K562 (cell line): ENCODE results near the gene PRRT2. TPM values are rescaled to one million over a fixed set of nuclear protein-coding genes. Genes with fewer than 3 reads are reported as not detected.

Source experiments
- ARID2 ChIP-seq: fragments of 450-650 bp; IDR thresholded peaks from 2 replicates; pipeline ENCODE4 v1.6.1; 2017; ENCODE audit warnings: antibody characterized with exemption, mild to moderate bottlenecking
- CREBBP ChIP-seq: IDR thresholded peaks from one replicate; pipeline ENCODE4 v1.6.1; 2012; ENCODE audit warnings: low read depth, mild to moderate bottlenecking, control low read depth, inconsistent platforms, low read length
- CSDE1 ChIP-seq, 2 experiments: fragments of 450-650 bp; IDR thresholded peaks; 2 replicates each; pipeline ENCODE4 v1.6.1; 2016; ENCODE audit warnings: mild to moderate bottlenecking in 1 of 2
- DACH1 ChIP-seq: fragments of 450-650 bp; IDR thresholded peaks from 2 replicates; pipeline ENCODE4 v1.6.1; 2018; ENCODE audit not compliant: partially characterized antibody
- FOSL1 ChIP-seq: fragments of 200-800 bp; sonication (Bioruptor generic); conservative IDR thresholded peaks from 2 replicates; pipeline ENCODE4 v1.6.1; 2016; ENCODE audit warnings: missing genetic modification characterization, missing compliant biosample characterization
- HCFC1 ChIP-seq: IDR thresholded peaks from 2 replicates; pipeline ENCODE4 v1.6.1; 2012; ENCODE audit warnings: low read depth, low read length, improper control_type of control experiment
- HNRNPK ChIP-seq: fragments of 200-400 bp; formaldehyde crosslinking; IDR thresholded peaks from one replicate; pipeline ENCODE4 v1.6.1; 2018; ENCODE audit warnings: mild to moderate bottlenecking, low read depth, low read length; ENCODE audit not compliant: poor library complexity, severe bottlenecking
- NCOR1 ChIP-seq: fragments of 450-650 bp; IDR thresholded peaks from 2 replicates; pipeline ENCODE4 v1.6.1; 2016; ENCODE audit warnings: mild to moderate bottlenecking, moderate library complexity
- NR3C1 ChIP-seq: sonication (generic); formaldehyde crosslinking; IDR thresholded peaks from 2 replicates; pipeline ENCODE4 v1.8.1; 2022; ENCODE audit warnings: missing genetic modification reagents
- PTTG1 ChIP-seq: fragments of 450-650 bp; IDR thresholded peaks from 2 replicates; pipeline ENCODE4 v1.6.1; 2016; ENCODE audit warnings: low read depth, mild to moderate bottlenecking, missing genetic modification characterization, missing compliant biosample characterization
- RBM34 ChIP-seq: fragments of 200-400 bp; formaldehyde crosslinking; IDR thresholded peaks from 2 replicates; pipeline ENCODE4 v1.6.1; 2018; ENCODE audit warnings: low read length, borderline replicate concordance; ENCODE audit not compliant: insufficient read depth
- SAFB ChIP-seq: fragments of 200-400 bp; formaldehyde crosslinking; IDR thresholded peaks from 2 replicates; pipeline ENCODE4 v1.6.1; 2017; ENCODE audit warnings: low read depth, low read length, borderline replicate concordance
- SMARCC2 ChIP-seq: fragments of 450-650 bp; IDR thresholded peaks from 2 replicates; pipeline ENCODE4 v1.6.1; 2017; ENCODE audit warnings: antibody characterized with exemption, moderate library complexity, mild to moderate bottlenecking, low read depth
- SNRNP70 ChIP-seq: fragments of 200-400 bp; formaldehyde crosslinking; optimal IDR thresholded peaks from 2 replicates; pipeline ENCODE3; 2017; ENCODE audit warnings: low read depth, low read length
- ZBTB1 ChIP-seq: sonication (generic); formaldehyde crosslinking; IDR thresholded peaks from 2 replicates; pipeline ENCODE4 v1.8.1; 2023; ENCODE audit warnings: missing genetic modification reagents, low read depth, mild to moderate bottlenecking, borderline replicate concordance
- ZNF431 ChIP-seq: sonication (generic); formaldehyde crosslinking; IDR thresholded peaks from 2 replicates; pipeline ENCODE4 v1.8.0; 2022; ENCODE audit warnings: mild to moderate bottlenecking, missing genetic modification reagents
- ZNF551 ChIP-seq: fragments of 250-450 bp; sonication (Bioruptor Pico); IDR thresholded peaks from 2 replicates; pipeline ENCODE4 v1.5.0; 2021; ENCODE audit warnings: mild to moderate bottlenecking, moderate library complexity
- polyA plus RNA-seq, 8 experiments: library from polyadenylated mRNA; depleted of rRNA in 4 of 8; stranded (reverse) in 5 of 8; unstranded in 3 of 8; fragments of >200 nt; fragmentation: Nextera tagmentation in 2 of 8; fragmentation: Illumina TruSeq in 1 of 8; extraction: Ambion mirVana in 2 of 8; extraction: Trizol in 1 of 8; gene quantifications; 2 replicates each; pipeline versions ENCODE4 v1.2.1 to v1.2.3, GENCODE V29; 2011 to 2014; ENCODE audit warnings: inconsistent platforms in 1 of 8, missing spikeins in 1 of 8
- total RNA-seq, 7 experiments: library from RNA; depleted of rRNA in 6 of 7; stranded (reverse); fragments of >200 nt in 6 of 7; fragmentation: Illumina TruSeq in 2 of 7; extraction: Trizol in 2 of 7; gene quantifications; 2 replicates each; pipeline versions ENCODE4 v1.2.1 to v1.2.3, GENCODE V29; 2011 to 2021; ENCODE audit warnings: low replicate concordance in 1 of 7
- TF ChIP-seq, protein P1 (sequence below): fragments of 150-350 bp; conservative IDR thresholded peaks from 2 replicates; pipeline ENCODE4 v1.6.1; 2014; ENCODE audit warnings: low read length
- TF ChIP-seq, protein P2 (sequence below): fragments of 250-450 bp; sonication (Bioruptor Pico); IDR thresholded peaks from 2 replicates; pipeline ENCODE4 v1.5.1; 2021; ENCODE audit warnings: mild to moderate bottlenecking
- TF ChIP-seq, protein P3 (sequence below): IDR thresholded peaks from 2 replicates; pipeline ENCODE4 v1.6.1; 2011; ENCODE audit warnings: borderline replicate concordance, low read depth, mild to moderate bottlenecking, moderate library complexity, low read length; ENCODE audit not compliant: insufficient read depth, poor library complexity, severe bottlenecking
- TF ChIP-seq, protein P4 (sequence below): fragments of 450-650 bp; conservative IDR thresholded peaks from 2 replicates; pipeline ENCODE4 v1.6.1; 2016; ENCODE audit warnings: missing genetic modification characterization, low read depth, mild to moderate bottlenecking, missing compliant biosample characterization, moderate library complexity

The PRRT2 gene
- total and polyA plus RNA-seq, 9 of the 15 experiments (the other 6 are each of a cell fraction or from before 2014, with no cell fraction given) = 0.11 to 1.0 (median 0.42) TPM; not detected in 2

DNA sequence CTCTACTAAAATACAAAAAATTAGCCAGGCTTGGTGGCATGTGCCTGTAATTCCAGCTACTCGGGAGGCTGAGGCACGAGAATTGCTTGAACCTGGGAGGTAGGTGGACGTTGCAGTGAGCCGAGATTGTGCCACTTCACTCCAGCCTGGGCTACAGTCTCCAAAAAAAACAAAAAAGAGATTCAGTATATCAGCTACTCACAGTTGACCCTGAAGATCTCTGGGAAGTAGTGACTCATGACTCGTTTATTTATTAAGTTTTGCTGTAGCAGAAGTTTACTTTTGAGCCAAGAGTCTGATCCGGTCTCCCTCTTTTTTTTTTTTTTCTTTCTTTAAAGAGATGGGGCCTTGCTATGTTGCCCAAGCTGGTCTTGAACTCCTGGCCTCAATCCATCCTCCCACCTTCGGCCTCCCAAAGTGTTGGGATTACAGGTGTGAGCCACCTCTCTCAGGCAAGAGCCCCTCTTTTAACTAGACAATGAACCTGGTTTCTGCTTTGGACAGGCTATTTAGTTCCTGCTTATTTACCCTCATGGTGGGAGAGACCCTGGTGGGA is 12.7 kb downstream of the PRRT2 start (continued):
- TF ChIP-seq, protein P1, sequence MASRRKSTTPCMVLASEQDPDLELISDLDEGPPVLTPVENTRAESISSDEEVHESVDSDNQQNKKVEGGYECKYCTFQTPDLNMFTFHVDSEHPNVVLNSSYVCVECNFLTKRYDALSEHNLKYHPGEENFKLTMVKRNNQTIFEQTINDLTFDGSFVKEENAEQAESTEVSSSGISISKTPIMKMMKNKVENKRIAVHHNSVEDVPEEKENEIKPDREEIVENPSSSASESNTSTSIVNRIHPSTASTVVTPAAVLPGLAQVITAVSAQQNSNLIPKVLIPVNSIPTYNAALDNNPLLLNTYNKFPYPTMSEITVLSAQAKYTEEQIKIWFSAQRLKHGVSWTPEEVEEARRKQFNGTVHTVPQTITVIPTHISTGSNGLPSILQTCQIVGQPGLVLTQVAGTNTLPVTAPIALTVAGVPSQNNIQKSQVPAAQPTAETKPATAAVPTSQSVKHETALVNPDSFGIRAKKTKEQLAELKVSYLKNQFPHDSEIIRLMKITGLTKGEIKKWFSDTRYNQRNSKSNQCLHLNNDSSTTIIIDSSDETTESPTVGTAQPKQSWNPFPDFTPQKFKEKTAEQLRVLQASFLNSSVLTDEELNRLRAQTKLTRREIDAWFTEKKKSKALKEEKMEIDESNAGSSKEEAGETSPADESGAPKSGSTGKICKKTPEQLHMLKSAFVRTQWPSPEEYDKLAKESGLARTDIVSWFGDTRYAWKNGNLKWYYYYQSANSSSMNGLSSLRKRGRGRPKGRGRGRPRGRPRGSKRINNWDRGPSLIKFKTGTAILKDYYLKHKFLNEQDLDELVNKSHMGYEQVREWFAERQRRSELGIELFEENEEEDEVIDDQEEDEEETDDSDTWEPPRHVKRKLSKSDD = no peak
- peak; percentile 65; the same call in 1 of the 2 replicates for TF ChIP-seq FOSL1 (tag)
- no peak for TF ChIP-seq SMARCC2
- no peak for TF ChIP-seq CSDE1 (IDR thresholded peaks at IDR 0.05)
- no peak for TF ChIP-seq ZNF431 (CRISPR knock-in tag)
- TF ChIP-seq, protein P2, sequence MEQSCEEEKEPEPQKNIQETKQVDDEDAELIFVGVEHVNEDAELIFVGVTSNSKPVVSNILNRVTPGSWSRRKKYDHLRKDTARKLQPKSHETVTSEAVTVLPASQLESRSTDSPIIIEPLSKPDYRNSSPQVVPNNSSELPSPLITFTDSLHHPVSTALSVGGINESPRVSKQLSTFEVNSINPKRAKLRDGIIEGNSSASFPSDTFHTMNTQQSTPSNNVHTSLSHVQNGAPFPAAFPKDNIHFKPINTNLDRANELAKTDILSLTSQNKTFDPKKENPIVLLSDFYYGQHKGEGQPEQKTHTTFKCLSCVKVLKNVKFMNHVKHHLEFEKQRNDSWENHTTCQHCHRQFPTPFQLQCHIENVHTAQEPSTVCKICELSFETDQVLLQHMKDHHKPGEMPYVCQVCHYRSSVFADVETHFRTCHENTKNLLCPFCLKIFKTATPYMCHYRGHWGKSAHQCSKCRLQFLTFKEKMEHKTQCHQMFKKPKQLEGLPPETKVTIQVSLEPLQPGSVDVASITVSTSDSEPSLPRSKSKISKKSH (CRISPR knock-in tag) = no peak
- no peak for TF ChIP-seq ZNF551 (CRISPR knock-in tag)
- TF ChIP-seq, protein P3, sequence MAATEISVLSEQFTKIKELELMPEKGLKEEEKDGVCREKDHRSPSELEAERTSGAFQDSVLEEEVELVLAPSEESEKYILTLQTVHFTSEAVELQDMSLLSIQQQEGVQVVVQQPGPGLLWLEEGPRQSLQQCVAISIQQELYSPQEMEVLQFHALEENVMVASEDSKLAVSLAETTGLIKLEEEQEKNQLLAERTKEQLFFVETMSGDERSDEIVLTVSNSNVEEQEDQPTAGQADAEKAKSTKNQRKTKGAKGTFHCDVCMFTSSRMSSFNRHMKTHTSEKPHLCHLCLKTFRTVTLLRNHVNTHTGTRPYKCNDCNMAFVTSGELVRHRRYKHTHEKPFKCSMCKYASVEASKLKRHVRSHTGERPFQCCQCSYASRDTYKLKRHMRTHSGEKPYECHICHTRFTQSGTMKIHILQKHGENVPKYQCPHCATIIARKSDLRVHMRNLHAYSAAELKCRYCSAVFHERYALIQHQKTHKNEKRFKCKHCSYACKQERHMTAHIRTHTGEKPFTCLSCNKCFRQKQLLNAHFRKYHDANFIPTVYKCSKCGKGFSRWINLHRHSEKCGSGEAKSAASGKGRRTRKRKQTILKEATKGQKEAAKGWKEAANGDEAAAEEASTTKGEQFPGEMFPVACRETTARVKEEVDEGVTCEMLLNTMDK = no peak
- no peak for TF ChIP-seq DACH1
- no peak for TF ChIP-seq ARID2
- TF ChIP-seq SAFB = no peak
- TF ChIP-seq ZBTB1 = no peak
- TF ChIP-seq HNRNPK = no peak
- no peak for TF ChIP-seq RBM34
- TF ChIP-seq HCFC1 = no peak
- TF ChIP-seq SNRNP70 = no peak
- TF ChIP-seq, protein P4, sequence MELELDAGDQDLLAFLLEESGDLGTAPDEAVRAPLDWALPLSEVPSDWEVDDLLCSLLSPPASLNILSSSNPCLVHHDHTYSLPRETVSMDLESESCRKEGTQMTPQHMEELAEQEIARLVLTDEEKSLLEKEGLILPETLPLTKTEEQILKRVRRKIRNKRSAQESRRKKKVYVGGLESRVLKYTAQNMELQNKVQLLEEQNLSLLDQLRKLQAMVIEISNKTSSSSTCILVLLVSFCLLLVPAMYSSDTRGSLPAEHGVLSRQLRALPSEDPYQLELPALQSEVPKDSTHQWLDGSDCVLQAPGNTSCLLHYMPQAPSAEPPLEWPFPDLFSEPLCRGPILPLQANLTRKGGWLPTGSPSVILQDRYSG (tag) = no peak
- TF ChIP-seq NCOR1 = no peak
- no peak for TF ChIP-seq NR3C1 (CRISPR knock-in tag)
- TF ChIP-seq CREBBP = no peak
- TF ChIP-seq PTTG1 (tag) = no peak
